ENCODE measurements around the gene RPS15. TPM values are rescaled to one million over a fixed set of nuclear protein-coding genes. Genes with fewer than 3 reads are reported as not detected.
"Not testable (repeated sequence)": the region's sequence is repeated elsewhere in the genome, so short reads cannot be mapped to it uniquely, and the experiment has no call there.

RPS15 gene
- total RNA-seq, 1 donor from 2014 or later: 352 TPM

GRCh38 chr19:1467490-1468273 lies 29.5 kb downstream of the RPS15 start:
- DNase-seq (ENCODE audit: low read depth in 2 of 2): no peak

- no peak for DNase-seq (ENCODE audit: low read depth in 2 of 2)
These were observed 30.2 kb downstream of the RPS15 start for GRCh38 chr19:1468274-1468820.

GRCh38 chr19:1468821-1469254 lies 30.6 kb downstream of the RPS15 start:
- no peak for DNase-seq (ENCODE audit: low read depth in 2 of 2)

- no peak for DNase-seq (ENCODE audit: low read depth in 2 of 2)
These were observed 31.3 kb downstream of the RPS15 start for GRCh38 chr19:1469255-1470054.

GRCh38 chr19:1470055-1470304 lies 31.8 kb downstream of the RPS15 start:
- no peak for DNase-seq (ENCODE audit: low read depth in 2 of 2)

GRCh38 chr19:1470305-1471009 lies 32.3 kb downstream of the RPS15 start:
- no peak for DNase-seq (ENCODE audit: low read depth in 2 of 2)

GRCh38 chr19:1471010-1471514 lies 32.9 kb downstream of the RPS15 start:
- DNase-seq (ENCODE audit: low read depth in 2 of 2): no peak

GRCh38 chr19:1471515-1472160 lies 33.4 kb downstream of the RPS15 start:
- DNase-seq (ENCODE audit: low read depth in 2 of 2): no peak

GRCh38 chr19:1472231-1473084 lies 34.3 kb downstream of the RPS15 start:
- no peak for DNase-seq (ENCODE audit: low read depth in 2 of 2)

- DNase-seq (ENCODE audit: low read depth in 2 of 2): no peak
These were observed 35.1 kb downstream of the RPS15 start for GRCh38 chr19:1473085-1473851.

- no peak for DNase-seq (ENCODE audit: low read depth in 2 of 2)
These were observed 36.0 kb downstream of the RPS15 start for GRCh38 chr19:1474011-1474764.

- no peak for DNase-seq (ENCODE audit: low read depth in 2 of 2)
These were observed 36.7 kb downstream of the RPS15 start for GRCh38 chr19:1474765-1475351.

GRCh38 chr19:1475751-1476437 lies 37.7 kb downstream of the RPS15 start:
- DNase-seq (ENCODE audit: low read depth in 2 of 2): no peak

- not testable (repeated sequence) for DNase-seq (ENCODE audit: low read depth in 2 of 2)
These were observed 38.9 kb downstream of the RPS15 start for GRCh38 chr19:1477056-1477455.

GRCh38 chr19:1478934-1479707 lies 40.9 kb downstream of the RPS15 start, which contains the start of gene C19orf25:
Gene C19orf25 (minus strand): TSS chr19:1479215. CDS start chr19:1478903, 312 bp downstream.
- DNase-seq (ENCODE audit: low read depth in 2 of 2): peak; percentile 85 to 93

GRCh38 chr19:1481224-1481892 lies 43.2 kb downstream of the RPS15 start:
- no peak for DNase-seq (ENCODE audit: low read depth in 2 of 2)
